ELR (cell line): ENCODE data around the gene CTBP1.
"Not testable (repeated sequence)": the region's sequence is repeated elsewhere in the genome, so short reads cannot be mapped to it uniquely, and the experiment has no call there.

Experiments
- DNase-seq: peaks from one replicate; pipeline ENCODE4 v3.0.0-alpha.2; 2015; ENCODE audit warnings: low read depth

The CTBP1 gene

DNA sequence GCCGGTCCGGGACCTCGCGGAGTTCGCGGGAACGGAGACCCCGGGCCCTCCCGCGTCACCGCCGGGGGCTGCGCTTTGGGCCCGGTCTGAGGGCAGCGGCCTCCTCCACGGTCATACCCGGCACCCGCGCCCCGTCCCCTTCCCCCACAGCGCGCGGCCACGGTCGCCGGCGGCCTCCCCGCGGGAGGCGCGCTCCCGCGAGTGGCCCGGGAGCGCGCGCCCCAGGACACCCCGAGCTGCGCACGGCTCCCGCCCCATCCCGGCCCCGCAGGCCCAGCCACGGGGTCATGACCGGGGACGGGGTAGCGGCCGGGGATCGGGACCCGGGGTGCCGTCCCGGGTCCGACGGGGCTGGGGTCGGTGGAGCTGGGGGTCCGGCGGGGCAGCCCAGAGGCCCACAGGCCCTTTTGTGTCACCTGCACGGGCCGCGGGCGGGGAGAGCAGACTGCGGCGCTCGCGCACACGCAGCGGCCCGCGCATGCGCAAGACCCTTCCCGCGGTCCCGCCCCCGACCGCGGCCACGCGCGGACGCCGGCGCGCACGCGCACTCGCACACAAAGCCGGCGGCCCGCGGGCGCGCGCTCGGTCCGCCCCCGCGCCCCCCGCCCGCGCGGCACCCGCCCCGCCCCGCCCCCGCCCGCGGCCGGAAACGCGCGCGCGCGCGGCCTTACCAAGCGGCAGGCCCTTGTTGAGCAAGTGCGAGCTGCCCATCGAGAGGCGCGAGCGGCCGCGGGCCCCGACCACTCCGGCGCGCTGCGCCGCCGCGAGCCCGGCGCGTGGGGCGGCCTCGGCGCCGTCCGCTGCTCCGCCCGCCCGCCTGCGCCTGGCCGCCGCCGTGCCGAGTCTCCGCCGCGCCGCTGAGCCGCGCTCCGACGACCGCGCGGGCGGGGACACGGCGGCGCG is at the start of gene CTBP1:
CTBP1 (minus strand) TSS at position 886 of the 903 bp plus-strand sequence. CDS start 7,799 bp downstream, outside the sequence.
- DNase-seq = peak; percentile 79

DNA sequence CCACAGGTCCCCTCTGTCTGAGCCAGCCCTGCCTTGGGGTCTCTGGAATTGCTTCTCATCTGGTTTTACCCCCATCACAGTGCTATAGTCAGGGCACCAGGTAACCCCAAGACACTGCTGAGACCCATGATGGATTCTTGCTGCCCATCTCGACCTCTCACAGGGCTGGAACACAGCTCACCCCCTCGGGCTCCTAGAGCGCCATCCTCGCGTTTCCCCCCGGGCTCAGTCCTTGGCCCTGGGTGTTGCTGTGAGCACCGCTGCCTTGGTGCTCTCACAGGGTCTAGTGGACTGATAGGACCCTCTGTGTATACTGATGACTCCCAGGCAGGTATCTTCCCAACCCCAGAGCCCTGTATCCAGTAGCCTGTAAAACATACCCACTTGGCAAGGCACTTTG is 49.5 kb upstream of the CTBP1 start:
- no peak for DNase-seq

DNA sequence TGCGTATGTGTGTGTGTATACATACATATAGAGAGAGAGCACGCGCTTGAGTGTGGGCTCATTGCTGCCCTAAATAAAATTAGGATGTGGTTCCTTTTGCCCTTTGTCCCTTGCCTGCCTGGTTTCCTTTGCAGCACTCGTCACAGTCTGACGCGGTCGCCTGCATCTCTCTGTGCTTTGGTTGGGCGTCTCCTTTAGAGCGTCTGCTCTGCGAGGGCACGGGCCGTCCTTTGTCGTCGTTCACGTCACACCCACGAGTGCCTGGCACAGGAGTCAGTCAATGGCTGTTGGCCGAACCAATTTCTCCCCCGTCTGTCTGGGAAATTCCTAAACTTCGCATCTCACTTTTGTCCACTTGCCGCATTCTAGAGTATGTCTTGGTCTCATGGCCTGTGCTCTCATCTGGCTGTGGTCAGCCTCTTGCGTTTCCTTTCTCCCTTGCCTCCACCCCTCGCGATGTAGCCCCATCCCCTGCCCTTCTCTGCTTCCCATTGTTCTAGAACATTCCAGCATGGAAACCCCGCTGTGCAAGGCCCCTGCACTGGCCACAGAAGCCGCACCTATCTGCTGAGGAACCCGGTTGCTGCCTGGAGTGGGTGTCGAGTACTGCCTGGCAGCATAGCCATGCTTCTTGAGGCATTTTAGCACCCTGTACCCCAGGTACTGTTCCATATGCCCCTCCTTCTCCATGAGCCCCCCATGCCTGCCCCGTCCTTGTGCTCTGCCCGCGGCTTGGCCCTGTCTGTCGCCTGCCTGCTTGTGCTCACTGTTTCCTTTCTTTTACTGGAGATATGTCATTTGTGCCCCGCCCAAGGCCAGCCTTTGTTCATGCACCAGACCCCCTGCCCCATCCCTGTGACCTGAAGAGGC is 48.8 kb upstream of the CTBP1 start:
- no peak for DNase-seq

DNA sequence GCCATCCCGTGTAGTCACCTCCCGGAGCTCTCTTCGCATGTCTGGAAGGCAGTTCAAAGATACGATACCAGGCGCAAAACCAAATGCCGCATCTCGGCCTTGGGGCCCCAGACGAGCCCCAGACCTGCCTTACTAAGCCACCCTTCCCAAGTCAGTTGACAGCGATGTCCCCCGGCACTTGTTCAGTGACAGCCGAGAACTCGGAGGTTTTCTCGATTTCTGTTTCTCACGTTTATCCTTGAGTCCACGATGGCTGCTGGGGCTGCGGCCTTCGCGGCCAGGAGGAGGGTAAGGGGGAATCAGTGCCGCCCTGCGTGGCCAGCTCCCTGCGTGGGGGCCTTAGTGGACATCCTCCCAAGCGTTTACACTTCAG is 48.1 kb upstream of the CTBP1 start:
- no peak for DNase-seq

DNA sequence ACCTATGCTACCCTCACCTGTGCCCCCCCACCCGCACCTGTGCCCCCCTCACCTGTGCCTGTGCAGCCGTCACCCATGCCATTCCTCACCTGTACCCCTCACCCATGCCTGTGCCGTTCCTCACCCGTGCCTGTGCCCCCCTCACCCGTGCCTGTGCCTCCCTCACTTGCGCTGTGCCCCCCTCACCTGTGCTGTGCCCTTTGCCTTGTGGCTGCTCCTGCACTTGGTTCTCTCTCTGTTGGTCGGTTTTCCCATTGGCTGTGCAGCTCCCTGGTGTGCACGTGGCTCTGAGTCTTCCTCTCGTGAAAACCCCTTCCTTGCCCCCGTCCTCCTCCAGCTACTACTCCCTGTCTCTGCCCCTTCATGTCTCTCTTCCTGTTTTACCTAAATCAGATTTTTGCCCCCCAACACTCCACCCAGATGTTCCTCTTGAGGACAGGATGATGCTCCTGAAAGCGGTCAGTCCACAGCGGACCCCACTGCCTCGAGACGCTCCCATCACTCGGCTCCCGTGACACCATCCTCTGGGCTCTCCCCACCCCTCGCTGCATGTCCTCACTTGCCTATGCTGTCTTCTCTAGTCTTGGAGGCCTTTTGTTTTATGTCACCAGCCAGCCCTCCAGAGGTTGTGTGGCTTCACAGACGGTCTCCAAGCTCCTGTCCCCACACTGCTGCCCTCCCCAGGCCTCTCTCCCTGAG is 47.5 kb upstream of the CTBP1 start:
- no peak for DNase-seq

DNA sequence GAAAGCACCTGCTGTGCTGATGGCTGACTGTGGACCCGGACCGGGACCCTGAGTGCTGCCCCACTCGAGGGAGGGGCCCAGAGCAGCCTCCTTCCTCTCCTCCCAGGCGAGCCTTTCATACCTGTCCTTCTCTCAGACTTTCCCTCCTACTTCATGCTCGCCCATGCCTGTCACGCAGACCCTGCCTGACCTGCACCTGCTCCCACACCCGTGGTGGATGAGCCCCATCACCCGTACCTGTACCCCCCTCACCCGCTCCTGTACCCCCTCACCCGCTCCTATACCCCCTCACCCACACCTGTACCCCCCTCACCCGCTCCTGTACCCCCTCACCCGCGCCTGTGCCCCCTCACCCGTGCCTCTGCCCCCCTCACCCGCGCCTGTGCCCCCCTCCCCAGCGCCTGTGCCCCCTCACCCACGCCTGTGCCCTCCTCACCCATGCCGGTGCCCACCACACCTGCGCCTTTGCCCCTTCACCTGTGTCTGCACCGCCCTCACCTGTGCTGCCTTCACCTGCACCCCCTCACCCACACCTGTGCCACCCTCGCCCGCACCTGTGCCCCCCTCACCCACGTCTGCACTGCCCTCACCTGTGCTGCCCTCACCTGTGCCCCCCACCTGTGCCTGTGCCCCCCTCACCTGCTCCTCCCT is 46.6 kb upstream of the CTBP1 start:
- DNase-seq = no peak

DNA sequence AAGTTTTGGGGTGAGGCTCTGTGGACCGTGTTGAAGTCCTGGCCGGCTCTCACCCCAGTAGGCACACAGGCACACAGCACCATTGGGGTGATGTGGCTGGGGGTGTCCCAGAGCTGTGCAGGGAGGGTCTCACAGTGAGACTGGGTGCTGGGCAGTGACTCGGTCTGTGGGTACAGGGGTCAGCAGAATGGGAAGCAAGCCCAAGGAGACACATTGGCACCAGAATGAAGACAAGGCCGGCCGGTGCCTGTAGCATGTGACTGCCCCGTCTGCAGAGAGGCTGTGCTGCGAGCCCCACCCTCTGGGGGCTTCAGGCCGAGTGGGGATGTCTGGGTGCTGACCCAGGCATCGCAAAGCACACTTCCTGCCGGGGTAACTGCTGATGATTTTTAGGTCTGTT is 46.0 kb upstream of the CTBP1 start:
- no peak for DNase-seq

DNA sequence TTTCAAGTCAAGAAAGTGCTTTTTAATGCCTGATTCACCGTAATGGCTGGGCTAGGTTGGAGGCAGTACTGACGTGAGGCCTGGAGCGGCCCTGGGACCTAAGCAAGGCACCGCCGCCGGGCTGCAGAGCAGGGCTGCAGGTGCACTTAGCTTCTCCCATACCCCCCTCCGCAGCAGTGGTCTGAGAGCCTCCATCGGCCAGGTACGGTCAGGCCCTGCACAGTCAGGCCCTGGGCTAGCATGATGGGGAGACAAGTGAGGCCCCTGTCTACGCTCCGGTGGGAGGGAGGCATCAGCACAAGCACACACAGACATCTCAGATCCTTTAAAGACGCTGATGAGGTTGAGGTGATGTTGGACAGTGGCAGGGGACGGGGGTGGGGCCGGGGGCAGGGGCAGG is 45.5 kb upstream of the CTBP1 start:
- DNase-seq = no peak

DNA sequence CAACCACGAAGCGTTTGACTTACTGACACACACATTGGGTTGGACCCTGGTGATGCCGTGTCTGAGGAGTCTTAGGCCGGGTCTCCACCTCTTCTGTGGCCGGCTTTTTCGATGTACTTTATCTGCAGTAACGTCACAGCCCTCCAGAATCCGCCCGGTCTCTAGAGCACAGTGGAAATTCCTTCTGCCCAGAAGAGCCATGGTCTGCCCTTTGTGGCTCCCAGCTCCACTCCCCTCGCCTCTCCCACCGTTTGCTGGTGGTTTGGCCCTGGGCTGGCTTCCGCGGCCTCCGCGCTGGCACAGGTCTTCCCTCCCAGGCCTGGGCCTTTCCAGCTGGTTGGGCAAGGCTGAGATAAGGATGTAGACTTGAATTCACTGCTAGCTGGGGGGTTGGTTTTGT is 45.1 kb upstream of the CTBP1 start:
- DNase-seq = no peak

DNA sequence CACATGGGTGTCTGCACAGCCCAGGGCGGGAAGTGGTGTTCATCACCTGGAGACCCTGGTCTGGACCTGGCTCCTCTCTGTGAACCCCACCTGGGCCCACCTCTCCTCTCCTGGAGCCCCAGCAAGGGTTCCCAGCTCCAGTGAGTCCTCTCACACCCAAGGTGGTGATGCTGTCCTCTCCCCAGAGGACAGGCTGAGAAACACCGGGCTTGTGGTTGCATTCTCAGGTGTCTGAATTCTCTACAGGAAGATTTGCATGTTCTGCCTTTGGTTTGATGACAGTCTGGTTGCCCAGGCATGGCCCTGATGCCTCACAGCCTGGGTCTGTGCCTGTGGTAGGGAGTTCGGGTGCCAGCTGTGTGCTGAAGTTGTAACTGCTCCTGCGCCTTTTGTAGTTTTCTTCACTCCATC is 44.6 kb upstream of the CTBP1 start:
- no peak for DNase-seq

DNA sequence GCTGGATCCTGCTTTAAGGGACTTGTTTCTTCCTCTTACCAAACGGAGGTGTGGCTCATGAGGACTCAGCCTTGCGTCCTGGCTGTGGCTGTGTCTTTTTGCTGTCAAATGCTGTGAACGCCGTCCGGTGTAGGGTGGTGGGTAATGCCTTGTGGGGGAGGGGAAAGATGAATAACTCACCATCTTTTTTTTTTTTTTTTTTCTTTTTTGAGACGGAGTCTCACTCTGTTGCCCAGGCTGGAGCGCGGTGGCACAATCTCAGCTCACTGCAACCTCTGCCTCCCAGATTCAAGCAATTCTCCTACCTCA is 43.7 kb upstream of the CTBP1 start:
- DNase-seq = not testable (repeated sequence)

DNA sequence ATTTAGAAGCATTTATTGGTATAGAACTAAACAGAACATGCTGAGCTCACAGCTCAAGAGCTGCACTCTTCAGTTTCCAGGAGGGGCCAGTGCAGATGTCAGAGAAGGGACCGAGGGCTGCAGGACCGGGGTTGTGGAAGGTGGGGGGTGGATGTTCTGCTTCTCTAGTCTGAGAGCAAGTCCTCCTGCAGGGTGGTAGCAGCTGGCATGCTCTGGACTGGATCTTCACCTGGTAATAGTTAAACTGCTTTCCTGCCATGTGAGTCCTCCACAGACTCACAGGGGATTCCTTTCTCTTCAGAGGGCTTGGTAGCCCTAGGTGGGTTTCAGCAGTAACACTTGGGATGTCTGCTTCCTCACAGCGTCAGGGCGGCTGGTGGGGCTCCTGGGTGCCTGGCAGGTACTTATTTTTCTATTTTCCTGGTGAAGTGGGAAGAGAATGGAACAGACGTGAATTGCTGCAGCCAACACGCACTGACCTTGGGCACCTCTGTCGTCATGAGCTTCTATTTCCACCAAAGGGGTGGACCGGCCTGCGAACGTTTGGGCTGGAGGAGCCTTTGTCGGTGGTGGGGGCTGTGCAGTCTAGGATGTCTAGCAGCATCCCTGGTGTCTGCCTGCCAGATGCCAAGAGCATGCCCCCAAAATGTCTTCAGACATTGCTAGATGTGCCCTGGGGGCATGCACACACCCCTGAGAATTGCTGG is 43.2 kb upstream of the CTBP1 start:
- DNase-seq = no peak

DNA sequence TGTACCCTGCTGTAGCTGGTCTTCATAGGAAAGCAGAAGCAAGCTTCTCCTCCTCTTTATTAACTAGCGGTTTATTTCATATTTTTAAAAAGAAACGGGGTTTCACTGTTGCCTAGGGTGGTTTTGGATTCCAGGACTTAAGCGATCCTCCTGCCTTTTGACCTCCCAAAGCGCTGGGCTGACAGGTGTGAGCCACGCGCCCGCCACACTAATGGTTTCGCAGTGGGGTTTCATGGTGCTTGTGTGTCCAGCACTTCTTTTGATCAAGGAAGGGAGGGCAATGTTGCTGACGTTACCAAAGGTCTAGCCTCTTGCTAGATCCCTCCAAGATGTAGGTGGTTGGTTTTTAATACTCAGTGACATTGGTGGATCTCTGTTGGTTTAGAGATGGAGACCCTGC is 42.2 kb upstream of the CTBP1 start:
- no peak for DNase-seq

DNA sequence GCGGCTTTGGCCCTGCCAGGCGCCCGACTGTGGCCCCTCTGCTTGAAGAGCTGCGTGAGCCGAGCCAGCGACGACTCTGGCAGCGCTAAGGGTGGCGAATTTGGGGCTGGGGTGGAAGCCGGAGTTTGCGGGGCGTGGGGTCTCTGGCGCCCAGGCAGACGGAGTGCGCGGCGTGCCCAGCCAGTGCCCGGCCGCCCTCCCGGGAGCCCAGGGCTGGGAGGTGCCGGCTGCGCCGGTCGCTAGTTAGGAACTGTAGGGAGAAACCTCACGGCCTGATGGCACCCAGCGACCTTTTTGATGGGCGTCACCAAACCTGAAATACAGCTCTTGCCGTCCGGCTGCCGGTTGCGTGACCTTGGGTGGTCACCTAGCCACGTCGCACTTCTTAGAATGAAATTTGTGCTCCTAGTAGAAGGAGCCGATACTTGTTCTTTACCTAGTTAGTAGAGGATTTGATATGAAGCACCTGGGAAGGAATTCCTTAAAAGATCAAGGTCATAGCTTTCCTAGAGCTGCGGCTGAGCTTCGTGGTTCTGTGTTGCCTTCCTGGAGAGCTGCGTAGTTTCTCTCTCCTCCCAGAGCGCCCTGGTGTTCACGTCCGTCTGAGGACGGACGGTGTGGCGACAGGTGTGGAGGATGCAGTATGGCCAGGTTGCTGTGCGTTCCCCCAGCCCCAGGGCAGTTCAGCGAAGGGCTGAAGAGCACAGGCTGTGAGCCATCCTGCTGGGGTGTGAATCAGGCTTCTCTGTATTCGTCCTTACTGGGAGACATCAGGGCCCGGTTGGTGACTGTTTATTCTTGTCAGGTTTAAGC is 41.4 kb upstream of the CTBP1 start:
- peak; percentile 51 for DNase-seq

DNA sequence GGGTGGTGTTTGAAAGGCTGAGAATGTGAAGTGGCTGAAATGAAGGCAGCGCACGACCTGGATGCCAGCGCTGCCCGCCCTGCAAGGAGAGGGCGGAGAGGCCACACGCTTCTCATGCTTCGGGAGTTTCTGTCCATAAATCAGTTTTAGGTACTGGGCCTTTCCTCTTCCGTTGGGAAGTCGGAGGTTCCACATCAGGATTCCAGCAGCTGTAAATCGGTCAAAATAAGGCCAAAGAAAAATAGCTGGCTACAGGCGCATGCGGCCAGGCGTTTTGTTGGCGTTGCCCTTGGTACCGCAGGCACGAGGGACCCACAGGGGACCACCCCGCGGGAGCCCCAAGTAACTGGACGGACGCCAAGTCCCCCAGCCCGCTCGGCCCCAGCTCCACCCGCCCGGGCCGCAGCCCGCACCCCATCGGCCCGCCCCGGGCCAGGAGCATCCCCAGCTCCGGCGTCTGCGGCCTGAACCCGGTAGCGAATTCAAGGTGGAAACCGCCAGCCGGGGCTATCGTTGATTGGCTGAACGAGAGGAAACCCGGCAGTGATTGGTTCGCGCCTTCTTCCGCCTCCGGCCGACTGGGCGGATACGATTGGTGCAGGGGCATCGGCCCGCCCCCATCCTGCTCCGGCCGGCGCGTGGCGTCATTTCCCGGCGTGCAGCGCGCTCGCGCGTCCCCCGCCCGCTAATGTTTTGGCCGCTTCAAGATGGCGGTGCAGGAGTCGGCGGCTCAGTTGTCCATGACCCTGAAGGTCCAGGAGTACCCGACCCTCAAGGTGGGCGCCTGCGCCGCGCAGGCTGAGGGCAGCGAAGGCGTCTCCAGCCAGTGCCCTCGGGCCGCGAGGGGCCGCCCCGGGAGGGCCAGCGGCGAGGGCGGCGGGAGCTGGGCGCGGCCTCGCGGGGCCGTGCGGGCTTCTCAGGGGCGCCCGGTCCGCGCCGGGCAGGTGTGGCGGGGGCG is 40.6 kb upstream of the CTBP1 start, which contains the start of gene MAEA:
MAEA (plus strand) TSS at position 685 of the 958 bp plus-strand sequence; CDS start at position 708, 23 bp downstream.
- DNase-seq = peak; percentile 98

DNA sequence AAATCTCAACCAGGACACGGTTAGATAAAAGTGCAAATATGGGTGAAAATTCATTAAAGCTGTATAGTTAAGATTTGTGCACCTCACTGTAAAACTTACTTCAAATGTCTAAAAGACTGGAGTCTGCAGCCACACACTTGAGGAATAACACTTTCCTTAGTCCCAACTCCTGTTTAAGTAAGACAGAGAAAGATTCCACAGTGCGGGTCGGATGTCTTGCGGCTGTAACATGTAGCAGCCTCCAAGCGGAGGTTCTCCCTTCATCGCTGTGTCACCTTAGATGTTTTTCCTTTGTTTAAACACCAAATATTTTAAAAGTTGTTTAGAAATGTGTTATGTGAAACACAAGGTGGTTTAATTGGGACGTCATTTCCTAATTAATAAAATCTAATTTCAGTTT is 39.9 kb upstream of the CTBP1 start:
- DNase-seq = no peak

DNA sequence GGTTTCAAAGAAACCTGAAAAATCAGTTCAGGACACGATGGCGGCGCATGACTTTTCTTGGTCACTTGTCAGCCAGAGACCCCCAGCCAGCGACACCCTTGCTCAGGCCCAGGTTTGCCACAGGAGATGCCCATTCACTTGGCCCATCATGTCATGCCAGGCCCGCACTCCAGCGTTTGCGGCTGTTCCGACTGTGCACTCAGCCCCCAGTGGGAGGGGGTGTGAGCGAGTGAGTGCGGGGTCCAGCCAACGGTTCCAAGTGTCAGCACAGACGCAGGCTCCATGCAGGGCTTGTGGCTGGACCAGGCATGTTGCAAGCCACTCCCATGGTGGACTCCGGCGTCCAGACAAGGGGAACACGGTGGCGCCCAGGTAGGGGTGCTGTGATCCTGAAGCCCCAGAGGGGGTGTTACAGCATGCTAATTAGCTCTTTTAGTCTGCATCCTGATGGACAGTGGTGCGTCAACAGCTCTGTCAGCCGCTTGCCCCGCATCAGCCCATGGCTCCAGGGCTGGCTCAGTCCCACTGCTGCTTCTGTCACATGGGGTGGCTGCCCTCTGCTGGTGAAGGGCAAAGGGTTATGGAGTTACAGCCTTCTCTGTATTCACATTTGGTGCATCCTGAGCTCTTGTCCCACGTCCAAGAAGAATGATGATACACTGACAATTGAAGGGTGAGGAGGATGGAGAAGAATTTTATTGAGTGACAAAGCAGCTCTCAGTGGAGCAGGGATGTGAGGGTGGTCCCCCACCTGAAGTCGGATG is 37.0 kb upstream of the CTBP1 start:
- DNase-seq = peak; percentile 51

DNA sequence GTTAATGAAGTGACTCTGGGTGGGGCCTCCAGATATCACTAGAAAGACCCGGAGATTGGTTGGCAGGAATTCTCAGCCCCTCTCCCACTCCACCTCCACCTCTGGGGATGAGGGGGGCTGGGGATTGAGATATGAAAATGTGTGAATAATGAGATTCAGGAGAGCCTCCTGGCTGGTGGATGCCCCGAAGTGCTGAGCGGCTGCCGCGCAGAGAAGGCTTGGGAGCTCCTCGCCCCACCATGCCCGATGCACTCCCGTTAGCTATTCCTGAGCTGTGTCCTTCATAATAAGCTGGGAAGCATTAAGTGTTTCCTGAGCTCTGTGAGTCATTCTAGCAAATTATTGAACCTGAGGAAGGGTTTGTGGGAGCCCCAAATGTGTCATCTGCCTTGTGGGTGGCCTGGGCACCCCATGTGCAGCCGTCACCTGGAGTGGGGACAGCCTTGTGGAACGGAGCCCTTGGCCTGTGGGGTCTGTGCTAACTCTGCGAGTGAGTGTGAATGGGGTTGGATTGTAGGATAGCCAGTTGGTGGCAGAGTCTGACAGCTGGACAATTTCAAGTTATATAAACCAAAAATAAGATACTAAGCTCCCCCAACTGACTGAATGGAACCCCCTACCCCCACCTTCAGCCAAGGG is 36.3 kb upstream of the CTBP1 start:
- no peak for DNase-seq
